GM03348 (cell line): ENCODE data around the gene TEX52.
"Not testable (repeated sequence)": the region's sequence is repeated elsewhere in the genome, so short reads cannot be mapped to it uniquely, and the experiment has no call there.

Experiments
- DNase-seq: peaks from one replicate; pipeline ENCODE4 v3.0.0; 2012; ENCODE audit warnings: low spot score

Gene TEX52

GRCh38 chr12:2864198-2864597, 7.4 kb upstream of the TEX52 start:
- DNase-seq, result no peak

DNA sequence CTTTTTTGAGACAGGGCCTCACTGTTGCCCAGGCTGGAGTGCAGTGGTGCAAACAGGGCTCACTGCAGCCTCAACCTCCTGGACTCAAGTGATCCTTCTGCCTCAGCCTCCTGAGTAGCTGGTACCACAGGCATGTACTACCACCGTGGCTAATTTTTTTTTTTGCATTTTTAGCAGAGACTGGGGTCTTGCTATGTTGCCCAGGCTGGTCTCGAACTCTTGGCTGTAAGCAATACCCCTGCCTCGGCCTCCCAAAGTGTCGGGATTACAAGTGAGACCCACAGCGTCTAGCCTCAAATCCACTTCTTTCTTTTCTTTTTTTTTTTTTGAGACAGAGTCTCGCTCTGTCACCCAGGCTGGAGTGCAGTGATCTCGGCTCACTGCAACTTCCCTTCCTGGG, 6.6 kb upstream of the TEX52 start:
- DNase-seq, result not testable (repeated sequence)

DNA sequence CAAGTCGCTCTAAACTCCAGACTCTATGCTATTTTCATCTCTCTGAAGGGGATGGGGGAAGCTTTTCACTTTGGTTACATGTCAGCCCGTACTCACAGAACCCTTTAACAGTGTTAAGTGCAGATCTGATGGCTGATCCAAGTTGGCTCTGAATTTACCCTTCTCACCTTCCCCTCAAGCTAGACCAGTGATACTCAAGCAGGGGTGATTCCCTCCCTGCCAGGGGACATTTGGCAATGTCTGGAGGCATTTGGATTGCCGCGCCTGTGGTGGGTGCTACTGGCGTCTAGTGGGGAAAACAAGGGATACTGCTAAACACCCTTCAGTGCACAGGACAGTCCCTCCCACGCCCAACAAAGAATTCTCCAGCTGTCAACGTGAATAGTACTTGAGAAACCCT, 6.0 kb upstream of the TEX52 start:
- no peak for DNase-seq

GRCh38 chr12:2860170-2860569, 3.3 kb upstream of the TEX52 start:
- DNase-seq, result no peak

GRCh38 chr12:2858944-2859421, 2.1 kb upstream of the TEX52 start:
- no peak for DNase-seq

DNA sequence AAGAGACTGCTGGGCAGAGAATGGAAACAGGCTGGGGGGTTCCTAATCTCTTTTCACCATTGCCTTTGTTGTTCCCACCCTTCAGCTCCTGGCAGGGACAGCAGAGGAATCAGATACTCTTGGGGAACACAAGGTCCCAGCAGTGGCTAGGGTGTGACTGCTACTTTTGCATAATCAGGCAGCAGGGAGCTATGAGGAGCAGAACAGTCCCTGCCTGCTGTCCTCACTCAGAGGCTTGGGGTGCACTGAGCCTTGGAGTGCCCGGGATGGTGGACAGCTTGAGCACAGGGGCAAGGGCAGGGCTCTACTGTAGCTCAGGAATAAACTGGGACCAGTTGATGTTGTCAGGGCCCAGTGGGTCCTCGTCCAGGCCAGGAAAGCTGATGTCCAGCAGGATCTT, 1.5 kb upstream of the TEX52 start:
- no peak for DNase-seq

DNA sequence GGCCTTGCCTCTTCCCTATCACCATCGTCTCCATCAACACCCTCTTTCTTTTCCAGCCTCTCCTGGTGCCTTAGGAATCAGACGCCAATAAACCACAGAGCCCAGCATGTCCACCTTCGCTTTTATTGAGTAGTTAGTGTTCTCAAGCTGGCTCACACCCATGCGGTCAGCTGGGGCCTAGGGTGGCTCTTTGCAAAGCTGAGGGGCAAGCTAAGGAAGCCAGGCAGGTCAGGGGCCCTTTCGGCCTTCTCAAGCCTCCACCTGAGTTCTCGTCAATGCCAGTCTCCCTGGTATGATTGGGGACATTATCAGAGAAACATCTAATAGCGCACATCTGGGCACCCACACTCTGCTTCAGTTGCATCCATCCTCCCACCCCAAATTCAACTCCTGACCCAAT, 737 bp upstream of the TEX52 start:
- DNase-seq, result no peak

DNA sequence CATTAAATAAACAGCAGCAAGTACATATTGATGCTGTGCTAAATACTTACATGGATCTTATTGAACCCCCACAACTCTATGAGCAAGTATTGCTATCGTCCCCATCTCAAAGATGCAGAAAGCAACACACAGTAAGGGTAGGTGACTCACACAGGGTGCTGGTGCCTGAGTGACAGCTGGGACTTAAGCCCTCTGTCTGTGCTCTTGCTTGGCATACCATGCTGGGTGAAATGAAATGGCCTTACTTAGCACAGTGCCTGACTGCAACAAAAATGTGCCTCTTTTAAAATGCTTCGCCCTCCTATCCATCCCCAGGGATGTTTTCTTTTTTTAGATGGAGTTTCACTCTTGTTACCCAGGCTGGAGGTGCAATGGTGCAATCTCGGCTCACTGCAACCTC, 788 bp downstream of the TEX52 start:
- DNase-seq, result no peak

- DNase-seq, result no peak
These were observed 1.3 kb downstream of the TEX52 start for GRCh38 chr12:2855546-2855945.

DNA sequence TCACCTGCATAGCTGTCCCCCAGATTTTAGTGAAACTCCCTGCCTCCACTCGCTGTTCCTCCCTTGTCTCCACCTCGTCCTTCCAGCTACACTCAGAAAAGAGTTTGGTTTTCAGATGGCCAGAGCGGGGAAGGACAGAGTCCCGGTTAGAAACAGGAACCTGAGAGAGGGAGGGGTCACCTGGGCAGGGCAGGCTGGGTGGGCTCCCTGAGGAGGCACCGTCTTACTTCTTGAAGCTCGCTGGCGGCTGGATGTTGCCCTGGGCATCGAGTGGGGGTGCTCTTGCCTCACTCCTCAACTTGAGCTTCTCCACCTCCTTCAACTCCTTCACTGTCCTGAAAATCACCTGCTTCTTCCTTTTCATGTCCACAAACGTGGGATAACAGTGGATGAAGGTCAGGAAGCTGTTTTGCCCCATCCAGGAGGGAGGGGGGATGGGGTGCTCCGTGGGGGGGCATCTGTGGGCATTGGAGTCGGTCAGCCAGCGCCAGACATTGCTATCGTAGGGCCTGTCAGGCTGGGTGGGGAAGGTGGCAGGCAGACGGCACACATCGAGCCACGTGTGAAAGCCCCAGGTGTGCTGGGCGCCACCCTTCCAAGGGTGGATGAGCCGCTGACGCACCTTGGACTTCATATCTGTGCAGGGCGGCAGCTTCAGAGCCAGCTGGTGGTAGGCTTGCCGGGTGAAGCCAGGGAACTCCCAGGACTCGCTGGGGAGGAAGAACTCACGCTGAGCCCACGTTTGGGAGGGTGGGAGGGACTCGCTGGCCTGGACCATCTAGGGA, 2.0 kb downstream of the TEX52 start:
- no peak for DNase-seq

- DNase-seq, result peak; percentile 95
These were observed 3.2 kb downstream of the TEX52 start for GRCh38 chr12:2853626-2854025.

DNA sequence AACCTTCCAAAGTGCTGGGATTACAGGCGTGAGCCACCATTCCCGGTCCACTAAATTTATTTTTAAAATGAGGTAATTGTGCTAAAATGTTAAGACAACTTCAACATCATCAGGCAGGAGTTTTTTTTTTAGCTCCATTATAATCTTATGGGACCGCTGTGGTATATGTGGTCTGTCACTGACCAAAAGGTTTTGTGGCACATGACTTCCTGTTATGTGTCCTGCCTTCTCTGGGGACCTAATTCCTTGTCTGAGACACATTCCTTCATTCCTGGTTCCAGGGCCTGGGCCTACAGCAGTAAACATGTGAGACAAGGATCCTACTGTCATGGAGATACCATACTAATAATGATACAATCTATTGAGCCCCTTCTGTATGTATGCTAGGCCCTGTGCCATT, 4.9 kb downstream of the TEX52 start:
- no peak for DNase-seq

- DNase-seq, result no peak
These were observed 11.6 kb downstream of the TEX52 start for GRCh38 chr12:2845280-2845679.

- no peak for DNase-seq
These were observed 12.1 kb downstream of the TEX52 start for GRCh38 chr12:2844786-2845185.

GRCh38 chr12:2842948-2843347, 13.9 kb downstream of the TEX52 start:
- no peak for DNase-seq

DNA sequence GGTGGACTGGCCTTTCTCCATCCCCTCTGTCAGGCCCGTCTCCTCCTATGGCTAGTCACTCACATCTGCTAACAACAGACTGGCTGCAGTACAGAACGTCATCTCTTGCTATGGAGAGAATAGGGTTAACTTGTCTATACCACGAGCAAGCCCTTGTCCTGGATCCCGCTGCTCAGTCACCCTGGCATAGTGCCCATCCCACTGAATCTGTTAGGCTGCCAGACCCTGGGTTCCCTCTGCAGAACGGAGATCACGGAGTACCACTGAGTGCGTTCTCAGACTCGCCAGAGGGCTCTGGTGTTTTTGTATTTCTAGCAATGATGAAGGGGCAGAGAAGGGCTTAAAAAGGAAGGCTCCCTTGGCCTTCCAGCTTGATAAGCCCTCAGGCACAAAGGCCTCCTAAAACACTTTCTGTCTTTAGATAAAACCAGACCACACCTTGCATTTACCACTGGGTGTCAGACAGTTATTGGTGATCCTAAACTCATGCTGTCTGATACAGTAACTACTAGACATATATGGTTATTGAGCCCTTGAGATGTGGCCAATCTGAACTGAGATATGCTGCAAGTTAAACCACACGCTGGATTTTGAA, 15.7 kb downstream of the TEX52 start:
- no peak for DNase-seq

GRCh38 chr12:2836574-2836973, 20.3 kb downstream of the TEX52 start:
- DNase-seq, result no peak

DNA sequence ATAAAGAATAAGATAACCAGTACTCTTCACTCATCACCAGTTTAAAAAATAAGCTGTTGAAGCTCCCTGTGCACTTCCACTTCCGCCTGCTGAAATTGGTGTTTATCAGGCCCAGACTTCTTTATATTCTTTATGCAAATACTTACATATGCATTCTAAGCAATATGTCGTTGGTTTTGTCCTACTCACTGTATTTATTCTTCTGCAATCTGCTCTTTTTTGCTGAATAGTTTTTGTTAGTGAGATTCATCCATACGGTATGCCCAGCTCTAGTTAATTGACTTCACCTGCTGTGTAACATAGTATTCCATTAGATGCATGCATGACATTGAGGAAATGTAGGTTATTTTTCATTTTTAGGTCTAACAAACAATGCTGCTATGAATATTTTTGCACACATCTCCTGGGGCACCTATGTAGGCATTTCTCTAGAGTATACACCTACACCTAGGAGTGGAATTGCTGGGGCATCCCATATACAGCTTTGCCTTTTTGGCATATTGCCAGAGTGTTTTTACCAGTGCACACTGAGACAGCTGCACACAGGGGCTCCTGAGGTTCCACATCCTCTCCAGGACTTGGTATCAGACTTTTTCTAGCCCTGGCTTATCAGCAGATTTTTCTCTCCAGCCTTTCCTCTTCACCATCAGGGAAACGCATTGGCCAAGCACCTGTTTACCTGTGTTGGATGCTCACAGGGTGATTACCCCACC, 21.0 kb downstream of the TEX52 start:
- no peak for DNase-seq

- peak; percentile 59 for DNase-seq
These were observed 22.0 kb downstream of the TEX52 start, which contains the start of gene NRIP2 for GRCh38 chr12:2834581-2835491. NRIP2 (minus strand) TSS chr12:2835035; CDS start chr12:2834983, 52 bp downstream.

DNA sequence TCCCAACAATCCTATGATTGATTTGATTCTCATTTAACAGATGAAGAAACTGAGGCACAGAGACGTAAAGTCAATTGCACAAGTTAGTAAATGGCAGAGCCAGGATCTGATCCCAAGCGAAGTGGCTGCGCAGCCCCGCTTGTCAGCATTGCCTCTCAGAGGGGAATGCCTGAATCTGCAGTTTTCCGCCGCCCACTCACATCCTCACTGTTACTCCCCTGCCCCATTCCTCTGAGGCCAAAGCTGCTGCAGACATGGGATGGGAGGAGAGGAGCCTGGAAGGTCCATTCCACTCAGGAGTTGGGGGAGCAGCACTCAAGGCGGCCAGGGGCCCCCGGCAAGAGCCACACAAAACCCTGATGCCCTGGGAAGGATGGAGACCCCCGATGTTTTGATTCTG, 23.0 kb downstream of the TEX52 start:
- DNase-seq, result no peak

DNA sequence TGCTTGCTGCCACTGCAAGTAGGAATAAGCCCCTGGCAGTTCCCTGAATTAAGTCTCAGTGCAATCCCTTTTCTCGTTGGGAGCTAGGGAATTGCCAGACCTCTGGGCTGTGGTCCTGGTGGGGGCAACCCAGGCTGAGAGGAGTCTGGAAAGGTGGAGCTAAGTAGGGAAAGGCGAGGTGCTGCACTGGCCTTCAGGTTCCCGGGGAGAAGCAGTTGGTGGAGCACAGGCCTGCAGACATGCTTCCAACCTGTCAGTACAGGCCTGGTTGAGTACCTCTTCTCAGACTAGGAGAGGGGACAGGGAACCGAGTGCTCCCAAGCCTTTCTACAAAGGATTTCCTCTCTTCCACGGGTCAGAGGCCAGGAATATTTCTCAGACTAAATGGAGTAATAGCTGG, 23.5 kb downstream of the TEX52 start:
- DNase-seq, result no peak

DNA sequence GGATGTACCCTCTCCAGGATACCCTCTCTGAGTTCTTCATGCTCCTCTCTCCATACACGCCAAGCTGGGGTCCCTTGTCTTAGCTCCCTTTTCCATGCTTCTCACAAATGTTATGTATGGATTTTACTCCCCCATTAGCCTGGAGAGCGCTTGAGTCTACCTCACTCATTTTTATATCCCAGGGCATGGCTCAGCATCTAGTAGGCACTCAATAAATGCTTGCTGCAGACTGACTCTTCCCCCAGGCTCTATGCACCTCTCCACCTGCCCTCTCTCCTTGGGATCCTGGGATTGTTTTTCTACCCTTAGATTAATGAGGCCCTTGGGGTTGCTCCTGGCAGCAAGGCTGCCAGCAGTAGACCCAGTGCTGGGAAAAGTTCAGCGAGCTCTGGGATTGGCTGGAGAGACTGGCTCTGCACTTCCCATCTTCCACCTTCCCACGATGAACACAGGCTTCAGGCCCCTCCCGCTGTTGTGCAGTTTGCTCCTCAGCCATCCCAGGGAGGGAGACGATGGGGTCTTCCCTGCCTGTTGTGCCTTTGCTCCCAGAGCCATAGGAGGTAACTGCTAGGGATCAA, 24.2 kb downstream of the TEX52 start:
- no peak for DNase-seq
